Ascending aorta (tissue), 2 donors: ENCODE results near the gene C1QTNF1. TPM values are rescaled to one million over a fixed set of nuclear protein-coding genes. Genes with fewer than 3 reads are reported as not detected.

Experiments used
- DNase-seq, 2 donors: peaks; one replicate each; pipeline ENCODE4 v3.0.0-alpha.2; 2019; ENCODE audit warnings: low spot score in 2 of 2
- H3K27ac ChIP-seq, 2 donors: fragments of 200-600 bp; sonication (generic); one replicate each; pipeline ENCODE4 v1.5.1; 2016 to 2017; ENCODE audit warnings: mild to moderate bottlenecking in 1 of 2
- H3K27me3 ChIP-seq: fragments of 200-600 bp; sonication (generic); one replicate; pipeline ENCODE4 v1.5.1; 2017
- H3K36me3 ChIP-seq, 2 donors: fragments of 200-600 bp; sonication (generic); one replicate each; pipeline ENCODE4 v1.5.1; 2016
- H3K4me1 ChIP-seq, 2 donors: fragments of 200-600 bp; sonication (generic); one replicate each; pipeline ENCODE4 v1.5.1; 2016 to 2017; ENCODE audit warnings: mild to moderate bottlenecking in 1 of 2
- H3K4me3 ChIP-seq, 2 donors: fragments of 200-600 bp; sonication (generic); one replicate each; pipeline ENCODE4 v1.5.1; 2016 to 2017; ENCODE audit warnings: mild to moderate bottlenecking in 1 of 2
- H3K9me3 ChIP-seq, 2 donors: fragments of 200-600 bp; sonication (generic); one replicate each; pipeline ENCODE4 v1.5.1; 2016
- CTCF ChIP-seq, 3 experiments: fragments of 200-600 bp in 2 of 3; fragments of 450-650 bp in 1 of 3; sonication (generic) in 2 of 3; IDR thresholded peaks; one replicate each; pipeline ENCODE4 v1.5.1; 2016 to 2019; ENCODE audit warnings: antibody characterized with exemption in 3 of 3, mild to moderate bottlenecking in 1 of 3, moderate library complexity in 1 of 3
- intact Hi-C: fragments of 100-400 bp; cut with DNase I; formaldehyde crosslinking; loops from one replicate; pipeline ENCODE4 v1.15.1; 2023
- total RNA-seq: library from RNA; depleted of rRNA; stranded (reverse); fragments of >200 nt; gene quantifications from one replicate; pipeline ENCODE4 v1.1.0, GENCODE V29; 2016

C1QTNF1 gene
- total RNA-seq, 1 donor from 2014 or later = 435 TPM

DNA sequence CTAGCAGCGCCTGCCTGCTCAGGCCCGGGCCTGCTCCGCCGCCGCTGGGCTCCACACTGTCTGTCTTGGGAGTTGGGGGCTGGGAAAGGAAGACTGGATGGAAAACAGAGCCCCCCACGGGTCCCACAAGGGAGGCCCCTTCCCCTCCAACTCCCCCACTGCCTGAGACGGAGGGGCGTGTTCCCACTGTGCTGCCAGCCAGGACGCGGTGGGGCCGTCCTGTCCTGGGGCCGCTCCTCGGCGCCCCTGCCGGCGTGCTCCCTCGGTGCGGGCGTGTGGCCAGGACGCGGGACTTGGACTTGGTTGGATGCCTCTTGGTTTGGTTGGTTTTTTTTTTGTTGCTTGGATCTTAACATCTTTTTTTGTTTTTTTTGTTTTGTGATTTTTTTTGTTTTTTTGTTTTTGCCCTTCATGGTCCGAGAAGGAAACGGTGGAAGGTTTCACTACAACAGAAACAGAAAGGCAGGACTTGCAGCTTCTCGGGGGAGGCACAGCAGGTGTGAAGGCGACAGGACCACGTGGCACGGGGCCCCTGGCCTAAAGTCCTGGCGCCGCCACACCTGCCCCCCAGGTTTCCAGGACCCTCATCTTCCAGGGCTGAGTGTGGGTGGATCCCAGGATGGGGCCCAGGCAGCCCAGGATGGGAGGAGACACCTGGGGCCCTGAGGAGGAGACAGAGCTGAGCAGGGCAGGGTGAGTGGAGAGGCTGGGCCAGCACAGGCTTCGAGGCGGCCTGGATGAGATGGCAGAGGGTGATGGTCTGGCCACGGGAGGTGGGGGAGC is 66.7 kb downstream of the C1QTNF1 start:
- Histone ChIP-seq H3K27ac (no peak overlapping the region), H3K4me3 (no peak overlapping the region), H3K4me1 (peaks cover 0 to 5% of the 10 kb centered on the region in 2 donors), H3K27me3 (no peaks in the 10 kb centered on the region), H3K36me3 (peaks cover 5 to 16% of the 10 kb centered on the region in 2 donors), H3K9me3 (no peaks in the 10 kb centered on the region)
- DNase-seq = no peak
- intact Hi-C loops = no loop called here
- TF ChIP-seq CTCF (IDR thresholded peaks at IDR 0.05) = peak in 1 of 3 experiments; percentile 33

DNA sequence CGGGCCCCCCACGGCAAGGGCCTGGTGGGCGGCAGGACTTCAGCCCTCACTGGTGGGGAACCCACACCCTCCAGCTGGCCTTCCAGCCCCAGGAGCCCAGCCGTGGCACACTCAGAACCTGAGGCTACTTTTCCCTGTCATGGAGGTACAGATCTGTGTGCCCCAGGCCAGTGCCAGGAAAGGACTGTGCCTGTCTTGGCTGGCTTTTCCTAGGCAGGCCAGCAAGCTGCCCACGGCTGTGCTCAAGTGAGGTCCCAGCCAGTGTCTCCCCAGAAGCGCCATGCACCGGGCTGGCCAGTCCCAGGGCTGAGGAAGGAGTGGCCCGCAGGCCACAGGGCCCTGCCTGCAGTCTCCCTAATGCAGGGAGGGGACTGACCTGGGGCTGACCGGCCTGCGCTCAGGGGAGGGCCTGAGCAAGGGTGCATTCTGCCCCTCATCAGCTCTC is 67.3 kb downstream of the C1QTNF1 start:
- peaks cover 3 to 10% of the 10 kb centered on the region in 2 donors for H3K36me3 ChIP-seq
- H3K4me1 ChIP-seq = peaks cover 0 to 5% of the 10 kb centered on the region in 2 donors
- DNase-seq = no peak
- H3K4me3 ChIP-seq = no peak overlapping the region
- intact Hi-C loops = no loop called here
- TF ChIP-seq CTCF (IDR thresholded peaks at IDR 0.05) = no peak
- no peaks in the 10 kb centered on the region for H3K27me3 ChIP-seq
- no peak overlapping the region for H3K27ac ChIP-seq
- no peaks in the 10 kb centered on the region for H3K9me3 ChIP-seq

- DNase-seq = no peak
- Histone ChIP-seq H3K27ac (no peak overlapping the region), H3K4me1 (peaks cover 0 to 5% of the 10 kb centered on the region in 2 donors), H3K4me3 (no peak overlapping the region), H3K9me3 (no peaks in the 10 kb centered on the region), H3K27me3 (peaks cover 4% of the 10 kb centered on the region), H3K36me3 (no peaks in the 10 kb centered on the region)
- intact Hi-C loops = no loop called here
- no peak for TF ChIP-seq CTCF (IDR thresholded peaks at IDR 0.05)
These were observed 68.6 kb downstream of the C1QTNF1 start for GRCh38 chr17:79092567-79092966.

GRCh38 chr17:79093270-79093669 is 69.3 kb downstream of the C1QTNF1 start:
- no peak for TF ChIP-seq CTCF (IDR thresholded peaks at IDR 0.05)
- H3K27ac ChIP-seq = no peak overlapping the region
- DNase-seq = no peak
- intact Hi-C loops = no loop called here
- no peaks in the 10 kb centered on the region for H3K36me3 ChIP-seq
- H3K4me1 ChIP-seq = peaks cover 0 to 5% of the 10 kb centered on the region in 2 donors
- H3K4me3 ChIP-seq = no peak overlapping the region
- peaks cover 7% of the 10 kb centered on the region for H3K27me3 ChIP-seq
- H3K9me3 ChIP-seq = no peaks in the 10 kb centered on the region

- Histone ChIP-seq H3K4me3 (no peak overlapping the region), H3K27ac (no peak overlapping the region), H3K9me3 (no peaks in the 10 kb centered on the region), H3K27me3 (peaks cover 7% of the 10 kb centered on the region), H3K4me1 (peaks cover 0 to 5% of the 10 kb centered on the region in 2 donors), H3K36me3 (no peaks in the 10 kb centered on the region)
- DNase-seq = no peak
- intact Hi-C loops = no loop called here
- TF ChIP-seq CTCF (IDR thresholded peaks at IDR 0.05) = no peak
These were observed 70.3 kb downstream of the C1QTNF1 start for GRCh38 chr17:79094261-79094660.
